GM21723 (cell line): ENCODE data around the gene NECTIN1.

Experiments
- ATAC-seq: cut with Tn5 transposase; IDR thresholded peaks from one replicate; pipeline ENCODE4 v1.9.1; 2021; ENCODE audit warnings: mild to moderate bottlenecking, moderate library complexity; ENCODE audit not compliant: unreplicated experiment

Gene NECTIN1

DNA sequence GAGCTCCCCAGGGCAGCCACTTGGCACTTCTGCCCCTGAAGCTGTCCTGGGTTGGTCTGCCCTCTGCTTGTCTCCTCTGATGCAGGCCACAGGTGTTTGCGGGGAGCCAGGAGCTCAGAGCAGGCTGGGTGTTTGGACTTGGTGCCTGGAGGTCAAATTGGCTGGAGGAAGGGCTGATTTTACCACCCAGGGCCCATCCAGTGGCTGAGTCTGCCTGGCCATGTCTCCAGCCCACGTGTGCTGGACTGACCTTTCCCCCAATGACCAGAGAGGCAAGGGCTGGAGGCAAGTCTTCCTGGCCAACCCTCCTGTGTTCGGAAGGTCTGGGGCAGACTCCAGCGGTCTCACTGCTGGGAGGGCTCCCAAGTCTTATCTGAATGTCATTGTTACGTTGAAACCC is 84.0 kb downstream of the NECTIN1 start:
- no peak for ATAC-seq

- no peak for ATAC-seq
Measured at GRCh38 chr11:119644502-119644901, 84.5 kb downstream of the NECTIN1 start.

GRCh38 chr11:119643876-119644225 is 85.1 kb downstream of the NECTIN1 start:
- ATAC-seq, result no peak

DNA sequence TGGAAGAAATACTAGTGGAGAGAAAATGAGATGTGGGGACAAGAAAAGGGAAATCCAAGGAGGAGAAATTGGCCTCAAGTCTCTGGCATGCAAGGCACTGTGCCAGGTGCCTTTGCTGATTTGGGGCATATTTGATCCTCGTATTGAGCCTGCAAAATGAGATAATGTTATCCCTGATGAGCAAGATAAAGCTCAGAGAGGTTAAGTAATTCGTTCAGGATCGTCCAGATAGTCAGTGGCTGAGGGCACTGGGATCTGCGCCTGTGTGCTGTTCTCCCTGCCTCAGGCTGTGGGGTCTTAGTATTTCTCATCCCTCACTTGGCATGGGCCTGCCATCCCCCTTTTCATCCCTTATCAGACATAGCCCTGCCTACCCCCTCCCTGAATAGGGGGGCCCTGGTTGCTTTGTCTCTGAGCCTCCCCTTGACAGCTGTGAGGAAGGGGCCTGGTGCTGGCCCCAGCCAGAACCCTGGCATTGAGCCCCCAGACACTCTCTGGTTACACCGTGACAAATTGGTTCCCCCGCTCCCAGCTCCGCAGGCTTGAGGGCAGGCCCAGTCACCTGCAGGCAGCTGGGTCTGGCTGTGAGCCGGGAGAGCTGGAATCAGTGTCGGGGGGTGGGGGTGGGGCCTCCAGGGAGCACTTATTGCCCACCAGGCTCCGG is 85.7 kb downstream of the NECTIN1 start:
- no peak for ATAC-seq

DNA sequence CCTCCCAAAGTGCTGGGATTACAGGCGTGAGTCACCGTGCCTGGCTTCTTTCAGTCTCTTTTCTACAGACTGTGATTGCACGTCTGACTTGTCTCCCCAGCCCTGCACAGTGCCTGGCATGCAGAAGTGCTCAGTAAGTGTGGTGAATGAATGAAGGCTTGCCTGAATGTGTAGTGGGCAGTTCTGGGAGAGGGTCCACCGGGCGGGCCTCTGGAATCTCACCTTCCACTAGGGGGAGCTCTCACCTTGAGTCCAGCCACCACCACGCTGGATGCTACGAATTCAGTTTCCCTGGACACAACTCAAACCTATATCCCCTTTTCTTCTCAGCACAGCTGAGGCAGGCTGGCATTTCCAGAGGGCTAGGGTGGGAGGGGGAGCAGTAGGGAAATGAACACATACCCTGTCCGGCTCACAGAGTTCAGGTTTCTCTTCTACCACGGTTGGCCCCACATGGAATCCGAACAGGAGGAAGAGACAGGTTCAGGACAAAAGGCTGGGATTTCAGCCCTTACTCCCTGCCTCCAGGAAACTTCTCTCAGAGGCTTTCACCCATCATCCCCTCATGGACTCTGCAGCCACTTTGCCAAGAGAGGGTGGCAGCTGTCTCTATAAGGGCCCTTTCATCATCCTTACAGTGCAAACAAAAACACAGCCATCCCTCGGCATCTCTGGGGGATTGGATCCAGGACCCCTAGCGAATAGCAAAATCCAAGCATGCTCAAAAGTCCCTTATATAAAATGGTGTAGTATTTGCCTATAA is 86.8 kb downstream of the NECTIN1 start:
- ATAC-seq, result no peak

DNA sequence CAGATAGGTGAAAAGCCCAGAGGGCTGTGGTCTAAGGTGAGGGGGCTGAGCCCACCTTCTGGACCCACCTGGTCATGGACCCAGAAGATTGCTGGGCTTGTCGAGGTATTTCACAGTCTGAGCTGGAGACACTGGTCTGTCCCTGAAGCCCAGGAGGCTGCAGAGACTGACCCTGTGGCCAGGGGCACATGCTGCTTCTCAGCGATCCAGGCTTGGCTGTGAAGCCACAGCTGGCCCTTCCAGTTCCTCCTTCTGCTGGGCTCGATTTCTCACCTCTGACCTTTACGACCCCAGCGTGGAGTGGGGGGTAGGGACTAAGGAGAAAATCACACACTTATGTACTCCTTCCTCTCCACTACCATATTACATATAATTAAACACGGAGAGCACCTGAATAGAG is 88.5 kb downstream of the NECTIN1 start:
- ATAC-seq, result no peak

GRCh38 chr11:119639642-119640205 is 89.3 kb downstream of the NECTIN1 start:
- ATAC-seq, result no peak

GRCh38 chr11:119638851-119639250 is 90.1 kb downstream of the NECTIN1 start:
- no peak for ATAC-seq

- no peak for ATAC-seq
Measured at GRCh38 chr11:119637481-119637880, 91.5 kb downstream of the NECTIN1 start.

- no peak for ATAC-seq
Measured at GRCh38 chr11:119635776-119636175, 93.2 kb downstream of the NECTIN1 start.

DNA sequence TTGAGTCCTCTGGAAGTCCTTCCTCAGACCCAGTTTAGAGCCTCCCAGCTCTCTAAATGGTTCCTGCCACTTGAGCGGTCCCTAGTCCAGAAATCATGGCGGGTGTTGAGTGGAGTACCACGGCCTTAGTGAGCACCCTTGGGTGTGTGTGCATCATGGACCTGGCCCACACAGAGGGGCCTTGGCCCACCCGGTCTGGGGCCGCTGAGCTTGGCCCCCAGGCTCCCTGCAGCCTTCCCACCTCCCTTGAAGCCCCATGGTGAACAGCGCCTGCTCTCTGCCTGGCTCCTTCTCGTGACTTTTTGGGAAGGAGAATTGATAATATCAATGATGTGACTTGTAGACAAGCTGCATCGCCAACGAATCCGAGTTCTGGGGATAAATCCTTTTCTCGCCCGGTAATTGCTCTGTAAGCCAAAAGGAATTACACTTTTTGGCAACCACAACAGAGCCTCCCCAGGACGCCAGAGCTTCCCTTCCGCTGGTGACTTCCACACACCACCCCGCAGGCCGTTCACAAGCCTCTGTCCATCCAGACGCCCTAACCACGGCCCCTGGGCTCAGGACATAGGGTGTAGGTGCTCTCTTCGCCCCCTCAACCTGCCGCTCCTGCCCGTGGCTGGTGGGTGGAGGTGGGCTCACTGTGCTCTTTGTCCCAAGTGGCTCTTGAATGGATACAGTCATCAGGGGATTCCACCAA is 93.8 kb downstream of the NECTIN1 start:
- ATAC-seq, result no peak

- no peak for ATAC-seq
Measured at GRCh38 chr11:119634301-119634700, 94.7 kb downstream of the NECTIN1 start.

- no peak for ATAC-seq
Measured at GRCh38 chr11:119629834-119630624, 99.0 kb downstream of the NECTIN1 start.

GRCh38 chr11:119629085-119629484 is 99.9 kb downstream of the NECTIN1 start:
- no peak for ATAC-seq

- ATAC-seq, result no peak
Measured at GRCh38 chr11:119627286-119627685, 101.7 kb downstream of the NECTIN1 start.

- ATAC-seq, result no peak
Measured at GRCh38 chr11:119626871-119627270, 102.1 kb downstream of the NECTIN1 start.

GRCh38 chr11:119626197-119626841 is 102.7 kb downstream of the NECTIN1 start:
- ATAC-seq, result no peak

DNA sequence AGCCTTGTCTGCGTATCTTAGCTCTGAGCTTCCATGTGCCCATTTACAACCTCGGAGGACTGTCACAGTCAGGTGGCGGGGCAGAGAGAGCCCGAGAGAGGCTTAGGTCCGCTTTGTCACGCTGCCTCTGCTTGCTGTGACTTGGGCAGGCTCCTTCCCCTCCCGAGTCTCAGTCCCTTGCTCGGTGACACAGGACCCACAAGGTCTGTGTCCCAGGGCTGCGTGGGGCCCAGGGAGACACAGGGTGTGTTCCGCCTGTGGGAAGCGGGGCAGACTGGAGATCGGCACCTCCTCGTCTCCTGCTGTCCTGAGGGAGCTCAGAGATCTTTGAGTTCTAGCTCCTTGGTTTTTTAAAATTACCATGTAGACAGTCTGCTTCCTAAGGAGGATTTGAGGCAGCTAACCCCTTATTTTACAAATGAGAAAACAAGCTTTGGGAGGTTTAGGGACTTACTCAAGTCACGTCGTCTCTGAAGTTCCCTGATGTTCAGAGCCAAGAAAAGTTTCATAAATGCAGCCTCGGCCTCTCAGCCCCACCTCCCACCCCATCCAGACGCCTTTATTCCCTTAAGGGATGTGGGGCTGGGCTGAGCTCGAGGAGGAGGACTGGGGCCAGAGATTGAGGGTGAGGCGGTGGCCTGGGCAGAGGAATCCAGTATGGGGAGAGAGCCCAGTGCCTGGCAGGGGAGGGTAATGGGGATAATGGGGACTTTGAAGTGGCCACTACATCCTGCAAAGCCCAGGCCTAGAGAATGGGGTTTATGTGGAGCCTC is 103.6 kb downstream of the NECTIN1 start:
- ATAC-seq, result no peak

DNA sequence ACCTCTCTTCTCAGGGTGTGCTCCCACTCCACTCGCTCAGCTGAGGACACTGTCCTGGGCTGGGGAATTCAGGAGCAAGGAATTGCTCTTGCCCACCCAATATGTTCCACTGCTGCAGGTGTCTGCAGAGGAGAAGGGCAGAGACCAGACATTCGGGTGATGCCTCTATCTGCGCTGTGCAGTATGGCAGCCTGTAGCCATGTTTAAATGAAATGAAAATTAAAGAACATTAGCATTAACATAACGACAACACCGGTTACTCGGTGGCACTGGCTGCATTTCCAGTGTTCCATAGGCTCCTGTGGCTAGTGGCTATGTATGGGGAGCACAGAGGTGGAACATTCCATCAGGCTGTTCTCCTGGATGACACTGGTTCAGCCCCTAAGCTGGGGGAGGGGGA is 104.4 kb downstream of the NECTIN1 start:
- no peak for ATAC-seq
